Measurements from ENCODE around the gene USP19. TPM values are rescaled to one million over a fixed set of nuclear protein-coding genes. Genes with fewer than 3 reads are reported as not detected.

The USP19 gene
- total RNA-seq, 1 donor from 2014 or later: 63.9 TPM

DNA sequence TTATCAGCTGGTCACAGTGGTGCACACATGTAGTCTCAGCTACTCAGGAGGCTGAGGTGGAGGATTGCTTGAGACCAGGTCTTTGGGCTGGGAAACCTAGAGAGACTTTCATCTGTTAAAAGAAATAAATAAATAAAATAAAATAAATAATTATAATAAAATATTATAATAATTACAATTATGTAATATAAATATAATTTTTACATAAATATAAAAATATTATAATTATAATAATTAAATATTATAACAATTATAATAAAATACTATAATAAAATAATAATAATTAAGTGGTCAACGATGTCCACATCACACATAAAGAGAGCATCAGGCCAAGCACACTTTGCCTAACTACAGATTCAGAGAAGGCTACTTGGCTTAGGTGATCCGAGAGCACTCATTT is 41.4 kb downstream of the USP19 start:
- H3K36me3 ChIP-seq: peaks cover 51% of the 10 kb centered on the region
- DNase-seq: no peak
- ATAC-seq: no peak
- TF ChIP-seq CTCF (IDR thresholded peaks at IDR 0.05): no peak
- intact Hi-C loops (cut with DNase I): no loop called here
- no peaks in the 10 kb centered on the region for H3K27me3 ChIP-seq
- H3K27ac ChIP-seq: no peak overlapping the region
- H3K4me1 ChIP-seq: no peaks in the 10 kb centered on the region
- H3K9me3 ChIP-seq: no peaks in the 10 kb centered on the region
- no peak overlapping the region for H3K4me3 ChIP-seq

- Histone ChIP-seq H3K27ac (no peak overlapping the region), H3K4me1 (no peaks in the 10 kb centered on the region), H3K27me3 (no peaks in the 10 kb centered on the region), H3K36me3 (peaks cover 78% of the 10 kb centered on the region), H3K4me3 (no peak overlapping the region), H3K9me3 (no peaks in the 10 kb centered on the region)
- no peak for ATAC-seq
- TF ChIP-seq CTCF (IDR thresholded peaks at IDR 0.05): no peak
- intact Hi-C loops (cut with DNase I): no loop called here
- no peak for DNase-seq
These were observed 44.0 kb downstream of the USP19 start for GRCh38 chr3:49076646-49077045.

DNA sequence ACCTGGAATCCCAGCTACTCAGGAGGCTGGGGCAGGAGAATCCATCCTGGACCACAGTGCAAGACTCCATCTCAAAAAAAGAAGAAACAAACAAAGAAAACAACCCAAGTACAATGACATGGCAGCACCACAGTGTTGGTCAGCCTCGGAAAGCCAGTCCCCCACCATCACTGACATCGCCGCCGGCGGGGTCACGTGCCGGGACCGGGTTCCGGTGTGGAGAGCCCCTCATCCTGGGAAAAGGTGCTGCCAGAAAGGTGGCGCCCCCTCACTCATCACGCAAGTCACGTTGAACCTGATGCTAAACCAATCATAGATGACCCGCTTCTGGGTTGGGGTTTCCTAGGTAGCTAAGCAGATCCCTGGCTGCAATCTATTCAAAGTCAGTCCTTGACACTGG is 44.5 kb downstream of the USP19 start:
- H3K9me3 ChIP-seq: no peaks in the 10 kb centered on the region
- peaks cover 83% of the 10 kb centered on the region for H3K36me3 ChIP-seq
- no peak overlapping the region for H3K27ac ChIP-seq
- H3K4me3 ChIP-seq: no peak overlapping the region
- ATAC-seq (no peak), DNase-seq (no peak)
- no peaks in the 10 kb centered on the region for H3K4me1 ChIP-seq
- intact Hi-C loops (cut with DNase I): no loop called here
- no peak for TF ChIP-seq CTCF (IDR thresholded peaks at IDR 0.05)
- no peaks in the 10 kb centered on the region for H3K27me3 ChIP-seq

Small RNAs within 50 kb of the gene (microRNA-seq; reads per million reads assigned to microRNA genes)
- not detected for gene MIR6890 (ENCODE audit: borderline microRNAs expressed)

Other genes starting within 250 kb of the USP19 start
- gene SLC25A20, start 221.9 kb downstream of the USP19 start, total RNA-seq: 26.0 TPM
- gene ARIH2, start 202.0 kb downstream of the USP19 start, total RNA-seq: 88.1 TPM
- 38.0 TPM for gene P4HTM, start 130.6 kb downstream of the USP19 start, total RNA-seq
- 172 TPM for gene WDR6, start 113.4 kb downstream of the USP19 start, total RNA-seq
- gene DALRD3, start 102.2 kb downstream of the USP19 start, total RNA-seq: 19.0 TPM
- gene NDUFAF3, start 98.7 kb downstream of the USP19 start, total RNA-seq: 77.6 TPM
- gene IMPDH2, start 91.4 kb downstream of the USP19 start, total RNA-seq: 107 TPM
- 83.9 TPM for gene QRICH1, start 26.8 kb downstream of the USP19 start, total RNA-seq
- gene QARS1, start 16.1 kb downstream of the USP19 start, total RNA-seq: 172 TPM
- 489 TPM for gene LAMB2, start 12.2 kb upstream of the USP19 start, total RNA-seq
- gene CCDC71, start 45.5 kb upstream of the USP19 start, total RNA-seq: 22.1 TPM
- 22.4 TPM for gene KLHDC8B, start 50.8 kb upstream of the USP19 start, total RNA-seq
- 6.8 TPM for gene C3orf62, start 156.4 kb upstream of the USP19 start, total RNA-seq
- gene USP4, start 219.2 kb upstream of the USP19 start, total RNA-seq: 69.6 TPM
- gene GPX1, start 237.5 kb upstream of the USP19 start, total RNA-seq: 415 TPM